OCI-LY3 (cell line): Measurements from ENCODE around the gene DNAH14.

Source experiments
- H2AFZ ChIP-seq: fragments of 200-600, 300-600 bp; shearing (Covaris generic); 2 replicates; pipeline ENCODE4 v1.6.0; 2014; ENCODE audit warnings: antibody characterized with exemption, low read depth, low read length
- H3K27ac ChIP-seq: fragments of 200-600, 300-600 bp; sonication (generic); 2 replicates; pipeline ENCODE4 v1.5.1; 2014; ENCODE audit warnings: mild to moderate bottlenecking, low read length, moderate library complexity, mixed read lengths
- H3K27me3 ChIP-seq: fragments of 200-600, 300-600 bp; sonication (generic); 2 replicates; pipeline ENCODE4 v1.6.1; 2014; ENCODE audit warnings: low read depth, low read length, mixed read lengths
- H3K36me3 ChIP-seq: fragments of 200-600, 300-600 bp; sonication (generic); replicated peaks from 2 replicates; pipeline ENCODE3; 2014; ENCODE audit warnings: low read depth, low read length, mixed read lengths
- H3K4me1 ChIP-seq: fragments of 300-600, 200-600 bp; sonication (generic); 2 replicates; pipeline ENCODE4 v1.6.1; 2014; ENCODE audit warnings: low read length, mixed read lengths
- H3K4me2 ChIP-seq: fragments of 200-600, 300-600 bp; sonication (generic); 2 replicates; pipeline ENCODE4 v1.6.1; 2014; ENCODE audit warnings: low read length, mixed read lengths
- H3K4me3 ChIP-seq: fragments of 300-600, 200-600 bp; sonication (generic); 2 replicates; pipeline ENCODE4 v1.5.1; 2014; ENCODE audit warnings: antibody characterized with exemption, mild to moderate bottlenecking, low read length, moderate library complexity
- H3K79me2 ChIP-seq: fragments of 300-600, 200-600 bp; shearing (Covaris generic); 2 replicates; pipeline ENCODE4 v1.6.1; 2014; ENCODE audit warnings: mild to moderate bottlenecking, low read length, mixed read lengths
- H3K9ac ChIP-seq: fragments of 300-600, 200-600 bp; shearing (Covaris generic); 2 replicates; pipeline ENCODE4 v1.6.0; 2014; ENCODE audit warnings: mild to moderate bottlenecking, low read length, moderate library complexity
- H3K9me3 ChIP-seq: fragments of 200-600, 300-600 bp; shearing (Covaris generic); 2 replicates; pipeline ENCODE4 v1.6.1; 2014; ENCODE audit warnings: low read length, mixed read lengths; ENCODE audit not compliant: insufficient read depth
- H4K20me1 ChIP-seq: fragments of 200-600, 300-600 bp; sonication (generic); 2 replicates; pipeline ENCODE4 v1.6.1; 2016; ENCODE audit warnings: low read length, mixed read lengths; ENCODE audit not compliant: insufficient read depth
- EZH2phosphoT487 ChIP-seq: fragments of 200-600 bp; shearing (Covaris generic); IDR thresholded peaks from 2 replicates; pipeline ENCODE4 v1.6.1; 2018; ENCODE audit warnings: antibody characterized with exemption, mixed run types, low read depth
- TF ChIP-seq, protein P1 (sequence below): fragments of 200-600, 300-600 bp; sonication (generic); IDR thresholded peaks from 2 replicates; pipeline ENCODE4 v1.5.1; 2014; ENCODE audit warnings: antibody characterized with exemption, low read length, low read depth

The DNAH14 gene

DNA sequence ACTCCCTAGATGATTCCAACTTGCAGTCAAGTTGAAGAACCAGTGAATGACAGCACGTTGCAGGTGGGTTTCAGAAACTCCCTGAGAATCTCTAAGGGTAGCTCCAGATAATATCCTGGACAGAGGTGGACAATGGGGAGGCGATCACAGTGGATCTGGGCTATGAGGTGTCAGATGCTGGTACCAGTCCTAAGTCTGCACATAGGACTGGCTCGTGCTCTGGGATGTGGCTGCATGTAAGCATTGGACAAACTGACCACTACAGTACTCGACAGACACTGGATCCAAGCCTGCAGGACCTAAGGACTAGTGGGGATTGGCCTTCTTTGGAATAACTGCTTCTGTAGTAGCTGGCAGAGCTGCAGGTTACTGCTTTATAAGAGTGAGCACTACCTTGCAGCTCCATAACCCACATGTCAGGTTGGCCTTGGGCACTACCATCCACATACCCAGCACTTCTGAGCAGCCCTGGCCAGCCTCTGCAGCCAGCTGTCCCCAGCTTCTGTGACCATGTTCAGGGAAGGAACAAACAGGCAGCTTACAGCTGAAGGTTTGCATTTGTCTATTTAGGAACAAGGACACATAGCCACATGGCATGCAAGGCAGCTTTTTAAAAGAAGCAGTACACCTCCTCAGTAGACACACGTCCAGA lies 33.2 kb upstream of the DNAH14 start:
- Histone ChIP-seq H3K79me2 (no peaks in the 10 kb centered on the region), H4K20me1 (no peaks in the 10 kb centered on the region), H3K4me1 (peaks cover 8% of the 10 kb centered on the region; the same call in 1 of the 2 replicates), H2AFZ (no peak overlapping the region), H3K9me3 (no peaks in the 10 kb centered on the region), H3K4me3 (no peak overlapping the region), H3K27me3 (peaks cover 16% of the 10 kb centered on the region), H3K36me3 (no peaks in the 10 kb centered on the region), H3K9ac (no peak overlapping the region), H3K4me2 (no peak overlapping the region), H3K27ac (no peak overlapping the region)
- TF ChIP-seq, protein P1, sequence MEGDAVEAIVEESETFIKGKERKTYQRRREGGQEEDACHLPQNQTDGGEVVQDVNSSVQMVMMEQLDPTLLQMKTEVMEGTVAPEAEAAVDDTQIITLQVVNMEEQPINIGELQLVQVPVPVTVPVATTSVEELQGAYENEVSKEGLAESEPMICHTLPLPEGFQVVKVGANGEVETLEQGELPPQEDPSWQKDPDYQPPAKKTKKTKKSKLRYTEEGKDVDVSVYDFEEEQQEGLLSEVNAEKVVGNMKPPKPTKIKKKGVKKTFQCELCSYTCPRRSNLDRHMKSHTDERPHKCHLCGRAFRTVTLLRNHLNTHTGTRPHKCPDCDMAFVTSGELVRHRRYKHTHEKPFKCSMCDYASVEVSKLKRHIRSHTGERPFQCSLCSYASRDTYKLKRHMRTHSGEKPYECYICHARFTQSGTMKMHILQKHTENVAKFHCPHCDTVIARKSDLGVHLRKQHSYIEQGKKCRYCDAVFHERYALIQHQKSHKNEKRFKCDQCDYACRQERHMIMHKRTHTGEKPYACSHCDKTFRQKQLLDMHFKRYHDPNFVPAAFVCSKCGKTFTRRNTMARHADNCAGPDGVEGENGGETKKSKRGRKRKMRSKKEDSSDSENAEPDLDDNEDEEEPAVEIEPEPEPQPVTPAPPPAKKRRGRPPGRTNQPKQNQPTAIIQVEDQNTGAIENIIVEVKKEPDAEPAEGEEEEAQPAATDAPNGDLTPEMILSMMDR: no peak
- no peak for TF ChIP-seq EZH2phosphoT487

- no peaks in the 10 kb centered on the region for H3K79me2 ChIP-seq
- H2AFZ ChIP-seq: no peak overlapping the region
- no peak for TF ChIP-seq EZH2phosphoT487
- TF ChIP-seq, protein P1: no peak
- H3K9ac ChIP-seq: no peak overlapping the region
- no peaks in the 10 kb centered on the region for H3K36me3 ChIP-seq
- peaks cover 8% of the 10 kb centered on the region; the same call in 1 of the 2 replicates for H3K4me1 ChIP-seq
- H3K4me3 ChIP-seq: no peak overlapping the region
- H3K9me3 ChIP-seq: no peaks in the 10 kb centered on the region
- H3K27ac ChIP-seq: no peak overlapping the region
- H4K20me1 ChIP-seq: no peaks in the 10 kb centered on the region
- peaks cover 29% of the 10 kb centered on the region for H3K27me3 ChIP-seq
- H3K4me2 ChIP-seq: no peak overlapping the region
Observed at GRCh38 chr1:224897529-224898327, 31.7 kb upstream of the DNAH14 start.

GRCh38 chr1:224898937-224899336 lies 30.5 kb upstream of the DNAH14 start:
- Histone ChIP-seq H3K27ac (no peak overlapping the region), H3K9me3 (no peaks in the 10 kb centered on the region), H3K36me3 (no peaks in the 10 kb centered on the region), H3K79me2 (no peaks in the 10 kb centered on the region), H4K20me1 (no peaks in the 10 kb centered on the region), H3K4me3 (no peak overlapping the region), H2AFZ (no peak overlapping the region), H3K27me3 (peaks cover 31% of the 10 kb centered on the region), H3K4me2 (no peak overlapping the region), H3K9ac (no peak overlapping the region), H3K4me1 (peaks cover 4% of the 10 kb centered on the region; the same call in 1 of the 2 replicates)
- TF ChIP-seq EZH2phosphoT487: no peak
- TF ChIP-seq, protein P1: no peak

DNA sequence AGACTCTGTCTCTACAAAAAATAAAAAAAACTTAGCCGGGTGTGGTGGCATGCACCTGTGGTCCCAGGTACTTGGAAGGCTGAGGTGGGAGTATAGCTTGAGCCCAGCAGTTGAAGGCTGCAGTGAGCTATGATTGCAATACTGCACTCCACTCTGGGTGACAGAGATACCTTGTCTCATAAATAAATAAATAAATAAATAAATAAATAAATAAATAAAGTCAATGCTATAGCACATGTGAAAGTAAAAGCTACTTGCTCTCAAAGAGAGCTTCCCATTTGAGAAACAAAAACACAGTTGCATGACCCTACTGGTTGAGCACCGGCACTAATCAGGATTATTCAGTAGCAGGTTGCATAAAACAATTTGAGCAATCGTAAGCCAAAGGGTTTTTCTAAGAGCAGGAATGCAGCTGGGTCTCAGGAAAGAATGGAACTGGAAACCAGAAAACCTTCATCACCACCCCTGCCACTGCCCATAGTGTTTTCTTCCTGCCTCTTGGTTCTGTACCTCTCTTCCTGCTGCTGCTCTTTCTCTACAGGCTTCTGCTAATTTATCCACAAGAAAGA lies 29.3 kb upstream of the DNAH14 start:
- Histone ChIP-seq H4K20me1 (no peaks in the 10 kb centered on the region), H3K4me1 (no peaks in the 10 kb centered on the region), H3K36me3 (no peaks in the 10 kb centered on the region), H3K27me3 (peaks cover 39% of the 10 kb centered on the region), H3K27ac (no peak overlapping the region), H3K4me2 (no peak overlapping the region), H3K9me3 (no peaks in the 10 kb centered on the region), H3K4me3 (no peak overlapping the region), H3K79me2 (no peaks in the 10 kb centered on the region), H3K9ac (no peak overlapping the region), H2AFZ (no peak overlapping the region)
- TF ChIP-seq, protein P1: no peak
- TF ChIP-seq EZH2phosphoT487: no peak
